Subcutaneous adipose tissue (tissue), 4 donors: ENCODE data around the gene CAPN8. TPM values are rescaled to one million over a fixed set of nuclear protein-coding genes. Genes with fewer than 3 reads are reported as not detected.

Source experiments
- total RNA-seq, 4 donors: library from RNA; depleted of rRNA; stranded (reverse); fragments of >200 nt; gene quantifications; one replicate each; pipeline ENCODE4 v1.1.0, GENCODE V29; 2016
- TF ChIP-seq, protein P1 (sequence below): fragments of 450-650 bp; IDR thresholded peaks from one replicate; pipeline ENCODE4 v1.5.1; 2016; ENCODE audit warnings: low read depth, mild to moderate bottlenecking, control low read depth, antibody characterized with exemption, moderate library complexity

CAPN8 gene
- total RNA-seq, 4 donors from 2014 or later, result not detected

DNA sequence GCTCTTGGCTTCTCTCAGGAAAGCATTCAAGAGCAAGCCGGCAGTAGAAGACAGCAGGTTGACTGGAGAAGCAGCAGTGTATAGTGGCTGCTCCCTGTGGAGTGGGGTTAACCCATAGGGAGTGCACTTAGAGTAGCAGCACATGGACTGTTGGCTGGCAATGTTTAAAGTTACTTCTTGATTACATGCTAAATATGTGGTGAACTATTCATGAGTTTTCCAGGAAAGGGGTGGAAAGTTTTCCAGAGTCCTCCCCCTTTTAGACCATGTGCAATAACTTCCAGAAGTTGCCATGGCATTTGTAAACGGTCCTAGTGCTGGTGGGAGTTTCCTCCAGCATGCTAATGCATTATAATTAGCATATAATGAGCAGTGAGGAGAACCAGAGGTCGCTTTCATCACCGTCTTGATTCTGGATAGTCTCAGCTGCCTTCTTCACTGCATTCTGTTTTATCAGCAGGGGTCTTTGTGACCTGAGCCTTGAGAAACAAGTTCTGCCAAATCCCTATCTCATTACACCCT, 140.5 kb downstream of the CAPN8 start:
- TF ChIP-seq, protein P1, sequence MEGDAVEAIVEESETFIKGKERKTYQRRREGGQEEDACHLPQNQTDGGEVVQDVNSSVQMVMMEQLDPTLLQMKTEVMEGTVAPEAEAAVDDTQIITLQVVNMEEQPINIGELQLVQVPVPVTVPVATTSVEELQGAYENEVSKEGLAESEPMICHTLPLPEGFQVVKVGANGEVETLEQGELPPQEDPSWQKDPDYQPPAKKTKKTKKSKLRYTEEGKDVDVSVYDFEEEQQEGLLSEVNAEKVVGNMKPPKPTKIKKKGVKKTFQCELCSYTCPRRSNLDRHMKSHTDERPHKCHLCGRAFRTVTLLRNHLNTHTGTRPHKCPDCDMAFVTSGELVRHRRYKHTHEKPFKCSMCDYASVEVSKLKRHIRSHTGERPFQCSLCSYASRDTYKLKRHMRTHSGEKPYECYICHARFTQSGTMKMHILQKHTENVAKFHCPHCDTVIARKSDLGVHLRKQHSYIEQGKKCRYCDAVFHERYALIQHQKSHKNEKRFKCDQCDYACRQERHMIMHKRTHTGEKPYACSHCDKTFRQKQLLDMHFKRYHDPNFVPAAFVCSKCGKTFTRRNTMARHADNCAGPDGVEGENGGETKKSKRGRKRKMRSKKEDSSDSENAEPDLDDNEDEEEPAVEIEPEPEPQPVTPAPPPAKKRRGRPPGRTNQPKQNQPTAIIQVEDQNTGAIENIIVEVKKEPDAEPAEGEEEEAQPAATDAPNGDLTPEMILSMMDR, result no peak

DNA sequence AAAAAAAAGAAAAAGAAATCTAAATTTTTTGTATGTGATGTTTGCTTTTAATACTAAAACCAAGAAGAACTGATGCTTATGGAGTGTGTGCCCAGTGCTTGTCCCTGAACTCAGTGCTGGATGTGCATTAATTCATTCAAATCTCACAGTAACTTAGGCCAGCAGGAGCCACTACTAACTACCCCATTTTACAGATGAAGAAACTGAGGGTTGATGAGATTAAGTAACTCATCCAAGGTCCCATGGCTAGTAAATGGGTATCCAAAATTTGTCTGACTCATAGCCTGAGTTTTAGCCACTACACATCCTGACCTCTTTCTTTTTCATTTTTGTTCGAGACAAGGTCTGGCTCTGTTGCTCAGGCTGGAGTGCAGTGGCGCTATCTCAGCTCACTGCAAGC, 144.4 kb downstream of the CAPN8 start:
- TF ChIP-seq, protein P1, result no peak

DNA sequence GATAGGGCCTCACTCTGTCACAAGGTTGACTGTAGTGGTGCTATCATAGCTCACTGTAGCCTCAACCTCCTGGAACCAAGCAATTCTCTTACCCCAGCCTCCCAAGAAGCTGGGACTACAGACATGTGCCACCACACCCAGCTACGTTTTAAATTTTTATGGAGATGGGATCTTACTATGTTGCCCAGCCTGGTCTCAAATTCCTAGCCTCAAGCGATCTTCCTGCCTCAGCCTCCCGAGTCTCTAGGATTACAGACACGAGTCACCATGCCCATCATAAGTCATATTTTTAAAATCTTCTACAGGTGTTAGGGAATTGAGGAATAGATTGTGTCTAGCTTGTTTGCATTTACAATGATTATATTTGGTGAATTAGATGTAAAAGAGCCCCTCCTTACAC, 145.3 kb downstream of the CAPN8 start:
- TF ChIP-seq, protein P1, result no peak

DNA sequence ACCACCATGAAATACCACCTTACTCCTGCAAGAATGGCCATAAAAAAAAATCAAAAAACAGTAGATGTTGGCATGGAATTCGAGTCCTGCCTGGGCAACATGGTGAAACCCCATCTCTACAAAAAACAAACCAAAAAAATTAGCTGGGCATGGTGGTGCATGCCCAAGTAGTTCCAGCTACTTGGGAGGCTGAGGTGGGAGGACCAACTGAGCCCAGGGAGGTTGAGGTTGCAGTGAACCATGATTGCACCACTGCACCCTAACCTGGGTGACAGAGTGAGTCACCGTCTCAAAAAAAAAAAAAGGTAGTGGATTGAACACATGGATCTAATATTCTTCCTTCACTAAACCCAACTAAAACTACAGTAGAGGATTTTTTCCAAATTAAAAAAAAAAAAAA, 146.4 kb downstream of the CAPN8 start:
- TF ChIP-seq, protein P1, result no peak

DNA sequence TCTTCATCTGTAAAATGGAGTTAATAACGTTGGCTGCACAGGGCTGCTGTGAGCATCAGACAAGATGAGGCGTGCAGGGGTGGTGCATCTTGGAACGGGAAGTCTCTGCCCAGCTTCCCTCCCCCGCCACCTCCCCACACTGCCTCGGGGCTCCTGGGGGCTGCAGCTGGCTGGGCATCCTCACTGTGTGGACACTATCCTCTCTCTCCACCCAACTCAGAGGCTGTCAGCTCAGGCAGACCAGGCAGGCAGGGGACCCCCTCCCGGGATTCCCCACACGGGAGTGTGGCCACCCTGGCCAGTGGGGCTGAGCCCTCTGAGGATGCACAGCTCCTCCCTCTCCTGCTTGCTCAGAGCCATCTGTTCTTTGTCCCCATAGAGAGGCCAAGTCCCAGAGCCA, 149.6 kb downstream of the CAPN8 start:
- TF ChIP-seq, protein P1, result no peak

DNA sequence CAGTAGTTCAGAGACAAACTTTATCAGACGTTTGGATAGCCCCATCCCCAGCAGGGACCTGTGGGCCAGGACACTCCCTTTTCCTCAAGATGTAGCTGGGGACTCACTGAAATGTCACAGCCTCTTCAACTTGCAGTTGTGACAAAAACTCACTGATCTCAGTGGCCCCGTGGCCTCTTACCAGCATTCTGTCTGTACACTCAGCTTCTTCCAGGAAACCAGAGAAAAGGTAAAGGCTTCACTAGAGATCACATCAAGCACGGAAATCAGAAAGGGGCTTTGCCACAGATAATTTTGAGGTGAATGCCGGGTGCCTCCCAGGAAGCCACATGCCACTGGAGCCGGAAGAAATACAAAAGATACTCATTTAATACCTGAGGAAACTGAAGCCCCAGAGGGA, 150.1 kb downstream of the CAPN8 start:
- TF ChIP-seq, protein P1, result no peak

DNA sequence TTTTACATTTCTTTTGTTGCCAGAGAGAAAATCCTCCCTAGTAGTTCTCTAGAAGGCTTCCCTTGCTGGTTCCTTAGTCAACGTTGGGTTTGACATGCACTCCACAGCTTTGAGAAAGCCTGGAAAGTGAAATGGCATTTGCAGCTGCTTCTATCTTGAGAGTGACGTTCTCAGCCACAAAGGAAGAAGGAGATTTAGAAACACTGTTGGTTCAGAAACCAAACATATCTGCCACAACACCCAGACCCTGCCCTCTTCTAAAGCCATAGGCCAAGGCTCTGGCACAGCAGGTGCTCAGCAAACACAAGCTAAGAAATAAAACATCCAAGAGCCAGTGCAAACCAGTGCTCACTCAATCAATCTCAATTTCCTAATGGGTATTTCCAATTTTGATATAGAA, 150.9 kb downstream of the CAPN8 start:
- TF ChIP-seq, protein P1, result no peak
